K562 (cell line): Measurements from ENCODE around the gene ZNF385C. TPM values are rescaled to one million over a fixed set of nuclear protein-coding genes. Genes with fewer than 3 reads are reported as not detected.

ENCODE experiments used
- ATAC-seq: fragments of 200-7000 bp; cut with Tn5 transposase; 3 replicates; pipeline ENCODE4 v1.9.1; 2020; ENCODE audit warnings: moderate library complexity
- BruUV-seq: library from RNA; stranded (reverse); fragments of 400-500 nt; replicated peaks from 2 replicates; lab custom pipeline; 2021; lab: Mats Ljungman, UMichigan
- CTCF ChIA-PET: fragments of 300-600 bp; formaldehyde crosslinking; extraction: SDS; loops from one replicate; lab custom pipeline; 2021; ENCODE audit warnings: low intra/inter-chr PET ratio; lab: Yijun Ruan, JAX
- POLR2A ChIA-PET: fragments of 300-600, 350-650 bp; sonication (Branson Sonifier 250); formaldehyde crosslinking; extraction: SDS; loops from one replicate; lab custom pipeline; 2021; ENCODE audit warnings: antibody characterized with exemption, inconsistent platforms; lab: Yijun Ruan, JAX
- DNase-seq, 4 experiments: peaks; one replicate each; pipeline versions ENCODE4 v3.0.0 to v3.0.0-alpha.2; 2011 to 2018; ENCODE audit warnings: low spot score in 3 of 4, mixed read lengths in 3 of 4; ENCODE audit errors: extremely low read depth in 1 of 4
- FAIRE-seq: peaks from 2 replicates; lab custom pipeline; 2011; peaks lifted over from hg19 to GRCh38; lab: Jason Lieb, UNC
- H2AFZ ChIP-seq: 2 replicates; pipeline ENCODE4 v1.6.0; 2011; ENCODE audit warnings: low read depth, low read length, control low read depth, inconsistent platforms
- H3K27ac ChIP-seq: fragments of 200-600 bp; 3 replicates; pipeline ENCODE4 v1.8.0; 2011; ENCODE audit warnings: low read depth, mild to moderate bottlenecking, control low read depth, inconsistent platforms, low read length, moderate library complexity, mixed read lengths; ENCODE audit errors: extremely low read depth
- H3K27me3 ChIP-seq, 2 experiments: fragments of 300-600 bp in 1 of 2; 2 replicates in 1 of 2; 3 replicates in 1 of 2; pipeline versions ENCODE4 v1.6.0 to v1.8.0; 2011; ENCODE audit warnings: inconsistent platforms in 2 of 2, low read length in 2 of 2, mild to moderate bottlenecking in 1 of 2, mixed read lengths in 1 of 2, moderate library complexity in 1 of 2; ENCODE audit not compliant: control insufficient read depth in 2 of 2, insufficient read depth in 2 of 2
- H3K36me3 ChIP-seq: fragments of 300-600 bp; 3 replicates; pipeline ENCODE4 v1.8.0; 2011; ENCODE audit warnings: mild to moderate bottlenecking, low read length, inconsistent platforms; ENCODE audit not compliant: control insufficient read depth, insufficient read depth
- H3K4me1 ChIP-seq, 2 experiments: fragments of 200-600 bp in 1 of 2; replicated peaks in 1 of 2; 2 replicates in 1 of 2; 3 replicates in 1 of 2; pipeline versions ENCODE4 v1.5.1 to v1.8.0; 2011; ENCODE audit warnings: inconsistent platforms in 2 of 2, low read length in 2 of 2, mild to moderate bottlenecking in 1 of 2, mixed read lengths in 1 of 2, moderate library complexity in 1 of 2; ENCODE audit not compliant: control insufficient read depth in 2 of 2, insufficient read depth in 2 of 2
- H3K4me2 ChIP-seq: 2 replicates; pipeline ENCODE4 v1.6.1; 2011; ENCODE audit warnings: low read length, control low read depth, inconsistent platforms, mixed read lengths; ENCODE audit not compliant: insufficient read depth
- H3K4me3 ChIP-seq: fragments of 200-600 bp; sonication (generic), shearing (Covaris generic); 2 replicates; pipeline ENCODE4 v1.5.1; 2016; ENCODE audit warnings: control low read depth, inconsistent platforms
- H3K79me2 ChIP-seq: fragments of 200-600 bp; 3 replicates; pipeline ENCODE4 v1.8.0; 2011; ENCODE audit warnings: low read length, inconsistent platforms; ENCODE audit not compliant: control insufficient read depth, insufficient read depth
- H3K9ac ChIP-seq, 2 experiments: 2 replicates each; pipeline versions ENCODE4 v1.6.0 to v1.6.1; 2011; ENCODE audit warnings: low read depth in 2 of 2, low read length in 2 of 2, control low read depth in 1 of 2, inconsistent platforms in 1 of 2, mild to moderate bottlenecking in 1 of 2, mixed read lengths in 1 of 2; ENCODE audit not compliant: insufficient read depth in 1 of 2
- H3K9me1 ChIP-seq: one replicate; pipeline ENCODE4 v1.6.0; 2011; ENCODE audit warnings: inconsistent platforms, mild to moderate bottlenecking, low read length, moderate library complexity; ENCODE audit not compliant: control insufficient read depth, insufficient read depth
- H3K9me3 ChIP-seq: replicated peaks from 2 replicates; pipeline ENCODE4 v1.5.1; 2011; ENCODE audit warnings: low read depth, low read length, inconsistent platforms; ENCODE audit not compliant: control insufficient read depth, insufficient read depth
- H4K20me1 ChIP-seq: replicated peaks from 2 replicates; pipeline ENCODE4 v1.6.1; 2011; ENCODE audit warnings: low read length, inconsistent platforms, mixed read lengths; ENCODE audit not compliant: control insufficient read depth, insufficient read depth
- ETV6 ChIP-seq, 3 experiments: fragments of 150-350 bp in 1 of 3; sonication (generic) in 1 of 3; formaldehyde crosslinking in 1 of 3; IDR thresholded peaks; 2 replicates each; pipeline versions ENCODE4 v1.6.1 to v1.8.0; 2014 to 2022; ENCODE audit warnings: borderline replicate concordance in 2 of 3, low read depth in 2 of 3, antibody characterized with exemption in 1 of 3, low read length in 1 of 3, mild to moderate bottlenecking in 1 of 3, missing genetic modification reagents in 1 of 3
- MIER1 ChIP-seq: fragments of 450-650 bp; IDR thresholded peaks from 2 replicates; pipeline ENCODE4 v1.6.1; 2016; ENCODE audit warnings: antibody characterized with exemption, mild to moderate bottlenecking, low read depth
- TAF15 ChIP-seq: fragments of 200-400 bp; formaldehyde crosslinking; IDR thresholded peaks from 2 replicates; pipeline ENCODE4 v1.6.1; 2017; ENCODE audit warnings: mild to moderate bottlenecking, low read depth, low read length, moderate library complexity
- ZFP36 ChIP-seq: fragments of 150-350 bp; IDR thresholded peaks from 2 replicates; pipeline ENCODE4 v1.6.1; 2018; ENCODE audit warnings: low read length, low read depth; ENCODE audit not compliant: partially characterized antibody
- ZNF766 ChIP-seq: fragments of 200-800 bp; sonication (Bioruptor generic); conservative IDR thresholded peaks from 2 replicates; pipeline ENCODE4 v1.6.1; 2016; ENCODE audit warnings: missing genetic modification characterization, missing compliant biosample characterization
- ZNF79 ChIP-seq: fragments of 250-450 bp; sonication (Bioruptor Pico); IDR thresholded peaks from 2 replicates; pipeline ENCODE4 v1.4.0; 2020; ENCODE audit warnings: low read depth, mild to moderate bottlenecking, moderate library complexity
- WGBS: fragments of 100-300 bp; shearing (Covaris generic); methylation state at CpG from one replicate; pipeline ENCODE4 v1.1.6; 2016; ENCODE audit warnings: low coverage, mixed read lengths; ENCODE audit not compliant: insufficient coverage; ENCODE audit errors: missing lambda C conversion rate; 5-methylcytosine and 5-hydroxymethylcytosine counted together
- in situ Hi-C: fragments of 300-500 bp; cut with MboI; formaldehyde crosslinking; loops from 4 replicates; pipeline ENCODE4 v1.15.0; 2018; ENCODE audit warnings: inconsistent platforms, mixed read lengths
- intact Hi-C: fragments of 100-400 bp; cut with micrococcal nuclease; formaldehyde crosslinking; loops from 2 replicates; pipeline ENCODE4 v1.14.2; 2022
- polyA plus RNA-seq, 8 experiments: library from polyadenylated mRNA; depleted of rRNA in 4 of 8; stranded (reverse) in 5 of 8; unstranded in 3 of 8; fragments of >200 nt; fragmentation: Nextera tagmentation in 2 of 8; fragmentation: Illumina TruSeq in 1 of 8; extraction: Ambion mirVana in 2 of 8; extraction: Trizol in 1 of 8; gene quantifications; 2 replicates each; pipeline versions ENCODE4 v1.2.1 to v1.2.3, GENCODE V29; 2011 to 2014; ENCODE audit warnings: inconsistent platforms in 1 of 8, missing spikeins in 1 of 8
- total RNA-seq, 7 experiments: library from RNA; depleted of rRNA in 6 of 7; stranded (reverse); fragments of >200 nt in 6 of 7; fragmentation: Illumina TruSeq in 2 of 7; extraction: Trizol in 2 of 7; gene quantifications; 2 replicates each; pipeline versions ENCODE4 v1.2.1 to v1.2.3, GENCODE V29; 2011 to 2021; ENCODE audit warnings: low replicate concordance in 1 of 7

The ZNF385C gene
- total and polyA plus RNA-seq, 9 of the 15 experiments (the other 6 are each of a cell fraction or from before 2014, with no cell fraction given) = 0.03 to 0.35 (median 0.18) TPM; not detected in 1

GRCh38 chr17:42056635-42057034, 41.6 kb downstream of the ZNF385C start:
- ATAC-seq = no peak
- no peak for DNase-seq
- Histone ChIP-seq H3K9me1 (peaks cover 3% of the 10 kb centered on the region), H3K4me2 (no peak overlapping the region), H3K27ac (no peak overlapping the region), H3K4me1 (peaks cover 0 to 6% of the 10 kb centered on the region in 2 experiments; a peak in 3 of 5 replicates), H3K79me2 (no peaks in the 10 kb centered on the region), H4K20me1 (no peaks in the 10 kb centered on the region), H3K9ac (no peak overlapping the region), H3K27me3 (peaks cover 10 to 44% of the 10 kb centered on the region in 2 experiments; a peak in 4 of 5 replicates), H3K4me3 (no peak overlapping the region), H2AFZ (no peak overlapping the region), H3K36me3 (no peaks in the 10 kb centered on the region), H3K9me3 (no peaks in the 10 kb centered on the region)
- FAIRE-seq = no peak
- TF ChIP-seq MIER1 (no peak), ETV6 (IDR thresholded peaks at IDR 0.05; ENCODE audit: borderline replicate concordance in 1 of 2, low read depth in 2 of 2, low read length in 1 of 2) (no peak), ETV6 (CRISPR knock-in tag; IDR thresholded peaks at IDR 0.05; ENCODE audit: borderline replicate concordance) (no peak), TAF15 (no peak), ZFP36 (peak; percentile 67), ZNF79 (CRISPR knock-in tag) (no peak), ZNF766 (peak; percentile 51; the same call in 1 of the 2 replicates)
- intact Hi-C loops (no loop called here), in situ Hi-C loops (no loop called here)
- WGBS = 21% methylated on average over 3 of the region's 3 CpGs
- ChIA-PET CTCF (no interaction called here), POLR2A (interaction anchor here (1.0 to 1.7 kb wide), 2 partner anchors 30 to 36 kb away, joined by 4 read pairs; partner anchors contain the start of gene NKIRAS2)
- BruUV-seq = no TSS peak
